GM23338 (cell line): ENCODE data around the gene IL1RL2. TPM values are rescaled to one million over a fixed set of nuclear protein-coding genes. Genes with fewer than 3 reads are reported as not detected.

Experiments
- ATAC-seq: fragments of 200-7000 bp; cut with Tn5 transposase; 3 replicates; pipeline ENCODE4 v1.9.1; 2020
- DNase-seq: peaks from one replicate; pipeline ENCODE4 v3.0.0-alpha.2; 2015; ENCODE audit warnings: low spot score
- H2AFZ ChIP-seq: fragments of 200-600 bp; sonication (generic); 2 replicates; pipeline ENCODE4 v1.8.0; 2016; ENCODE audit warnings: antibody characterized with exemption, mild to moderate bottlenecking, moderate library complexity
- H3F3A ChIP-seq: fragments of 200-600 bp; sonication (generic); replicated peaks from 2 replicates; pipeline ENCODE4 v1.8.0; 2017; ENCODE audit warnings: antibody characterized with exemption, mixed run types, low read depth
- H3K27ac ChIP-seq: fragments of 200-600 bp; sonication (generic); 2 replicates; pipeline ENCODE4 v1.6.1; 2016; ENCODE audit warnings: low read depth
- H3K27me3 ChIP-seq: fragments of 200-600 bp; sonication (generic); 2 replicates; pipeline ENCODE4 v1.8.0; 2016; ENCODE audit warnings: mild to moderate bottlenecking, mixed run types, moderate library complexity; ENCODE audit not compliant: insufficient read depth
- H3K36me3 ChIP-seq: fragments of 200-600 bp; sonication (generic); 2 replicates; pipeline ENCODE4 v1.8.0; 2016; ENCODE audit warnings: mild to moderate bottlenecking; ENCODE audit not compliant: insufficient read depth
- H3K4me1 ChIP-seq: fragments of 200-600 bp; sonication (generic); 2 replicates; pipeline ENCODE4 v1.8.0; 2016; ENCODE audit warnings: mild to moderate bottlenecking, moderate library complexity; ENCODE audit not compliant: insufficient read depth
- H3K4me2 ChIP-seq: fragments of 200-600 bp; sonication (generic); 2 replicates; pipeline ENCODE4 v1.7.1; 2017; ENCODE audit warnings: mixed run types
- H3K4me3 ChIP-seq: fragments of 200-600 bp; sonication (generic); 2 replicates; pipeline ENCODE4 v1.6.1; 2016; ENCODE audit warnings: mixed run types
- H3K79me2 ChIP-seq: fragments of 200-600 bp; sonication (generic); replicated peaks from 2 replicates; pipeline ENCODE4 v1.8.0; 2017; ENCODE audit warnings: mild to moderate bottlenecking; ENCODE audit not compliant: insufficient read depth
- H3K9me2 ChIP-seq: fragments of 200-600 bp; sonication (generic); 2 replicates; pipeline ENCODE4 v1.8.0; 2017; ENCODE audit not compliant: insufficient read depth
- H4K20me1 ChIP-seq: fragments of 200-600 bp; sonication (generic); replicated peaks from 2 replicates; pipeline ENCODE4 v1.8.0; 2017; ENCODE audit warnings: mild to moderate bottlenecking; ENCODE audit not compliant: insufficient read depth
- H3K27ac Mint-ChIP-seq: 2 replicates; pipeline ENCODE4 v1.8.0; 2020; ENCODE audit warnings: inconsistent platforms, mild to moderate bottlenecking, moderate library complexity, mixed read lengths
- H3K27me3 Mint-ChIP-seq: 3 replicates; pipeline ENCODE4 v1.8.0; 2022; ENCODE audit warnings: low read depth, mild to moderate bottlenecking, moderate library complexity, mixed read lengths, inconsistent platforms; ENCODE audit not compliant: insufficient read depth, poor library complexity
- H3K36me3 Mint-ChIP-seq: 3 replicates; pipeline ENCODE4 v1.8.0; 2021; ENCODE audit warnings: low read depth, mild to moderate bottlenecking, inconsistent platforms, moderate library complexity, mixed read lengths
- H3K4me1 Mint-ChIP-seq: 3 replicates; pipeline ENCODE4 v1.8.0; 2020; ENCODE audit warnings: mild to moderate bottlenecking, inconsistent platforms, mixed read lengths
- H3K4me3 Mint-ChIP-seq: 3 replicates; pipeline ENCODE4 v1.8.0; 2021; ENCODE audit warnings: moderate library complexity, mild to moderate bottlenecking, inconsistent platforms, mixed read lengths
- H3K9me3 Mint-ChIP-seq: 3 replicates; pipeline ENCODE4 v1.8.0; 2020; ENCODE audit warnings: moderate library complexity, mild to moderate bottlenecking, inconsistent platforms, mixed read lengths
- ZNF462 ChIP-seq: fragments of 250-450 bp; sonication (Bioruptor Pico); IDR thresholded peaks from 2 replicates; pipeline ENCODE4 v1.5.0; 2020; ENCODE audit warnings: mild to moderate bottlenecking, moderate library complexity
- polyA plus RNA-seq: library from polyadenylated mRNA; unstranded; fragments of >200 nt; fragmentation: Nextera tagmentation; extraction: Ambion mirVana; gene quantifications from 2 replicates; pipeline ENCODE4 v1.2.1, GENCODE V29; 2016
- total RNA-seq: library from RNA; depleted of rRNA; stranded (reverse); fragments of >200 nt; shearing (Covaris generic); gene quantifications from 2 replicates; pipeline ENCODE4 v1.2.3, GENCODE V29; 2014
- TF ChIP-seq, protein P1 (sequence below), 2 experiments: fragments of 200-600 bp in 1 of 2; sonication (generic) in 1 of 2; conservative IDR thresholded peaks; 2 replicates each; pipeline versions ENCODE4 v1.5.1 to v1.6.1; 2016 to 2017; ENCODE audit warnings: antibody characterized with exemption in 2 of 2, low read depth in 2 of 2, mild to moderate bottlenecking in 2 of 2, moderate library complexity in 1 of 2

IL1RL2 gene
- total and polyA plus RNA-seq, 2 experiments from 2014 or later: not detected

DNA sequence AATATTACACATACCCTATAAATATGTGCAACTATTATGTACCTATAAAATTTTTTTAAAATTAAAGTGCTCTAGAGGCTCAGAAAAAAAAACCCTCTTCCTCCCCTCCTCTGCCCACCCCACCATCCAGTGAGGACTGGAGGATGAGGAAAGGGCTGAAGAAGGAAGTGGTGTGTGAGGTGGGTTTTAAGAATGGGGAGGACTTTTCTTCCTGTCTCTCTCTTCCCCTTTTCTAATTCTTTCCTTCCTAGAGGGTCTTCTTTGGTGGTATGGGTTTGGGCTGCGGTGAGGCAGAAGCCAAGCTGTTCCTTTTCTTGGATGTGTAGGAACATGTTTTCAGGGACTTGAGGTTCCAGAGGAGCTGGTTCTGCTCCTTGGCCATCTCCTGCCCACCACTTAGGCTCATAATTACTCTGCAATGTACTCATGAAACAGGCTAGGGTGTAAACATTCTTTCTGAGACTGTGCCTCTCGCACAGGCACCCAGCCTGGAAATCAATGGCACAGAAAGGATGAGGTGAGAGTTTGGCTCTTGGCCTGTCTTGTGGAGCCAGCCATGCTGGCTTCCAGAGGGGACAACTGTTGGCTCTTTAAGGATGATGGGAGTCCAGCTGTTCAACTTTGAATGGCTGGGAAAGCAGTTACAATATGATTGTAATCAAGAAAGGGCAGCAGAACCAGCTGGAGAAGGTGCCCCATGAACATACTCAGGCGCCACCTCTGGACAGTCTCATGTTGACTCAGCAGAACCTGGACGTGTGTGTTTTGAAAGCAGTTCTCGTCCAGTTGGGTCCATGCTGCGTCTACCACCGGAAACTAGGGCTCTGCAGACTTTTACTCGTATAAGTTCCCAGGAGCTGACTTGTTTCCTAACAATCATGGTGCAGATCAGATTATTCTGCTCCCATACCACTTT lies 38.3 kb downstream of the IL1RL2 start:
- peaks cover 15% of the 10 kb centered on the region for H3K4me1 Mint-ChIP-seq
- H3K27ac Mint-ChIP-seq: no peak overlapping the region
- no peak for DNase-seq

More for the DNA sequence above, 38.3 kb downstream of the IL1RL2 start:
- H3K27me3 ChIP-seq: no peaks in the 10 kb centered on the region
- ATAC-seq: no peak
- no peaks in the 10 kb centered on the region for H3K79me2 ChIP-seq
- Mint-ChIP-seq H3K4me3 (no peak overlapping the region), H3K9me3 (no peaks in the 10 kb centered on the region), H3K36me3 (no peaks in the 10 kb centered on the region), H3K27me3 (no peaks in the 10 kb centered on the region)
- H2AFZ ChIP-seq: no peak overlapping the region
- no peaks in the 10 kb centered on the region for H4K20me1 ChIP-seq
- H3K4me2 ChIP-seq: no peak overlapping the region
- H3K9me2 ChIP-seq: 0 out of 2 replicates have a peak, but pooled peaks cover 3% of the 10 kb centered on the region
- H3K4me3 ChIP-seq: no peak overlapping the region
- H3K27ac ChIP-seq: no peak overlapping the region
- H3K4me1 ChIP-seq: peaks cover 13% of the 10 kb centered on the region
- TF ChIP-seq, protein P1, sequence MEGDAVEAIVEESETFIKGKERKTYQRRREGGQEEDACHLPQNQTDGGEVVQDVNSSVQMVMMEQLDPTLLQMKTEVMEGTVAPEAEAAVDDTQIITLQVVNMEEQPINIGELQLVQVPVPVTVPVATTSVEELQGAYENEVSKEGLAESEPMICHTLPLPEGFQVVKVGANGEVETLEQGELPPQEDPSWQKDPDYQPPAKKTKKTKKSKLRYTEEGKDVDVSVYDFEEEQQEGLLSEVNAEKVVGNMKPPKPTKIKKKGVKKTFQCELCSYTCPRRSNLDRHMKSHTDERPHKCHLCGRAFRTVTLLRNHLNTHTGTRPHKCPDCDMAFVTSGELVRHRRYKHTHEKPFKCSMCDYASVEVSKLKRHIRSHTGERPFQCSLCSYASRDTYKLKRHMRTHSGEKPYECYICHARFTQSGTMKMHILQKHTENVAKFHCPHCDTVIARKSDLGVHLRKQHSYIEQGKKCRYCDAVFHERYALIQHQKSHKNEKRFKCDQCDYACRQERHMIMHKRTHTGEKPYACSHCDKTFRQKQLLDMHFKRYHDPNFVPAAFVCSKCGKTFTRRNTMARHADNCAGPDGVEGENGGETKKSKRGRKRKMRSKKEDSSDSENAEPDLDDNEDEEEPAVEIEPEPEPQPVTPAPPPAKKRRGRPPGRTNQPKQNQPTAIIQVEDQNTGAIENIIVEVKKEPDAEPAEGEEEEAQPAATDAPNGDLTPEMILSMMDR (conservative IDR thresholded peaks at IDR 0.05; ENCODE audit: low read depth in 2 of 2): no peak
- no peak for TF ChIP-seq ZNF462
- H3K36me3 ChIP-seq: no peaks in the 10 kb centered on the region
- H3F3A ChIP-seq: no peaks in the 10 kb centered on the region
